Liver (tissue), 9 donors: Measurements from ENCODE around the gene SERPING1. TPM values are rescaled to one million over a fixed set of nuclear protein-coding genes. Genes with fewer than 3 reads are reported as not detected.

Experiments
- DNase-seq: peaks from one replicate; pipeline ENCODE4 v3.0.0-alpha.2; 2017; ENCODE audit warnings: low spot score
- H3K27ac ChIP-seq, 2 donors: one replicate each; pipeline ENCODE4 v1.7.0; 2013; ENCODE audit warnings: inconsistent platforms in 2 of 2, low read length in 2 of 2, control low read depth in 1 of 2, low read depth in 1 of 2, mild to moderate bottlenecking in 1 of 2
- H3K27me3 ChIP-seq, 4 donors: one replicate each; pipeline versions ENCODE4 v1.6.1 to v1.7.0; 2013; ENCODE audit warnings: low read length in 3 of 4, inconsistent platforms in 1 of 4, mild to moderate bottlenecking in 1 of 4, moderate library complexity in 1 of 4; ENCODE audit not compliant: control insufficient read depth in 4 of 4, insufficient read depth in 4 of 4
- H3K36me3 ChIP-seq, 4 donors: one replicate each; pipeline versions ENCODE4 v1.6.1 to v1.7.0; 2013; ENCODE audit warnings: low read length in 3 of 4, mild to moderate bottlenecking in 3 of 4, low read depth in 1 of 4, moderate library complexity in 1 of 4; ENCODE audit not compliant: control insufficient read depth in 4 of 4, insufficient read depth in 3 of 4
- H3K4me1 ChIP-seq, 4 donors: one replicate each; pipeline versions ENCODE4 v1.6.1 to v1.7.0; 2013; ENCODE audit warnings: low read length in 3 of 4, mild to moderate bottlenecking in 3 of 4, moderate library complexity in 1 of 4; ENCODE audit not compliant: control insufficient read depth in 4 of 4, insufficient read depth in 4 of 4
- H3K4me3 ChIP-seq, 3 donors: one replicate each; pipeline versions ENCODE4 v1.6.1 to v1.7.0; 2013; ENCODE audit warnings: low read length in 3 of 3, control low read depth in 1 of 3, low read depth in 1 of 3, mild to moderate bottlenecking in 1 of 3
- H3K9ac ChIP-seq, 2 donors: one replicate each; pipeline ENCODE4 v1.7.0; 2013; ENCODE audit warnings: low read length in 2 of 2, mild to moderate bottlenecking in 2 of 2, moderate library complexity in 2 of 2, control low read depth in 1 of 2, low read depth in 1 of 2
- H3K9me3 ChIP-seq, 4 donors: one replicate each; pipeline versions ENCODE4 v1.6.1 to v1.7.0; 2013; ENCODE audit warnings: low read length in 3 of 4; ENCODE audit not compliant: control insufficient read depth in 4 of 4
- EGR1 ChIP-seq, 2 donors: IDR thresholded peaks; 2 replicates each; pipeline ENCODE4 v1.6.1; 2016 to 2018; ENCODE audit warnings: antibody characterized with exemption in 2 of 2, low read depth in 2 of 2
- FOXA1 ChIP-seq: IDR thresholded peaks from 2 replicates; pipeline ENCODE4 v1.6.1; 2016; ENCODE audit warnings: antibody characterized with exemption
- FOXA2 ChIP-seq: IDR thresholded peaks from 2 replicates; pipeline ENCODE4 v1.6.1; 2016; ENCODE audit warnings: antibody characterized with exemption
- GABPA ChIP-seq, 2 donors: IDR thresholded peaks in 1 of 2; conservative IDR thresholded peaks in 1 of 2; 2 replicates each; pipeline ENCODE4 v1.6.1; 2016; ENCODE audit warnings: antibody characterized with exemption in 2 of 2, mild to moderate bottlenecking in 1 of 2, moderate library complexity in 1 of 2
- HNF4A ChIP-seq, 2 donors: conservative IDR thresholded peaks; 2 replicates each; pipeline ENCODE4 v1.6.1; 2016; ENCODE audit warnings: antibody characterized with exemption in 2 of 2, mild to moderate bottlenecking in 2 of 2
- HNF4G ChIP-seq: IDR thresholded peaks from 2 replicates; pipeline ENCODE4 v1.6.1; 2016; ENCODE audit warnings: antibody characterized with exemption
- JUND ChIP-seq, 2 donors: IDR thresholded peaks; 2 replicates each; pipeline ENCODE4 v1.6.1; 2016; ENCODE audit warnings: antibody characterized with exemption in 2 of 2
- NR2F2 ChIP-seq: IDR thresholded peaks from 2 replicates; pipeline ENCODE4 v1.6.1; 2016; ENCODE audit warnings: antibody characterized with exemption
- RAD21 ChIP-seq, 2 donors: IDR thresholded peaks; 2 replicates each; pipeline ENCODE4 v1.6.1; 2016; ENCODE audit warnings: antibody characterized with exemption in 2 of 2, mild to moderate bottlenecking in 2 of 2
- RXRA ChIP-seq, 2 donors: IDR thresholded peaks; 2 replicates each; pipeline ENCODE4 v1.6.1; 2017 to 2018; ENCODE audit warnings: antibody characterized with exemption in 2 of 2, mild to moderate bottlenecking in 1 of 2
- SP1 ChIP-seq: IDR thresholded peaks from 2 replicates; pipeline ENCODE4 v1.6.1; 2018; ENCODE audit warnings: antibody characterized with exemption, mild to moderate bottlenecking
- TAF1 ChIP-seq: conservative IDR thresholded peaks from 2 replicates; pipeline ENCODE4 v1.6.1; 2016; ENCODE audit warnings: antibody characterized with exemption, mild to moderate bottlenecking
- YY1 ChIP-seq: IDR thresholded peaks from 2 replicates; pipeline ENCODE4 v1.6.1; 2016; ENCODE audit warnings: antibody characterized with exemption, mild to moderate bottlenecking
- ZBTB33 ChIP-seq: IDR thresholded peaks from 2 replicates; pipeline ENCODE4 v1.6.1; 2016; ENCODE audit warnings: antibody characterized with exemption
- WGBS: extraction: QIAGEN DNeasy Blood & Tissue Kit; methylation state at CpG from one replicate; pipeline ENCODE4 v1.1.7; 2013; 5-methylcytosine and 5-hydroxymethylcytosine counted together
- polyA plus RNA-seq, 2 donors: library from polyadenylated mRNA; stranded (reverse) in 1 of 2; unstranded in 1 of 2; fragments of 200-250 nt in 1 of 2; fragments of >200 nt in 1 of 2; fragmentation: Nextera tagmentation in 1 of 2; extraction: Ambion mirVana in 1 of 2; gene quantifications; one replicate each; pipeline versions ENCODE4 v1.2.1 to v1.2.3, GENCODE V29; 2013 to 2015
- total RNA-seq, 2 donors: library from RNA; depleted of rRNA; stranded (reverse); fragments of >200 nt; gene quantifications; one replicate each; pipeline ENCODE4 v1.2.3, GENCODE V29; 2014
- TF ChIP-seq, protein P1 (sequence below): IDR thresholded peaks from 2 replicates; pipeline ENCODE4 v1.6.1; 2016; ENCODE audit warnings: antibody characterized with exemption
- TF ChIP-seq, protein P2 (sequence below): fragments of 150-350 bp; IDR thresholded peaks from 2 replicates; pipeline ENCODE4 v1.5.1; 2017; ENCODE audit warnings: improper control_type of control experiment, low read depth, low read length; ENCODE audit not compliant: missing input control
- TF ChIP-seq, protein P3 (sequence below): IDR thresholded peaks from 2 replicates; pipeline ENCODE4 v1.6.1; 2016; ENCODE audit warnings: antibody characterized with exemption
- TF ChIP-seq, protein P4 (sequence below): IDR thresholded peaks from 2 replicates; pipeline ENCODE4 v1.6.1; 2016; ENCODE audit warnings: antibody characterized with exemption, mild to moderate bottlenecking
- donor health status: healthy.
- donor health status: healthy.
- donor health status: healthy.
- donor health status: healthy.
- donor health status: healthy.

Gene SERPING1
- total and polyA plus RNA-seq, 4 donors = 235 to 2,911 (median 1,514) TPM

DNA sequence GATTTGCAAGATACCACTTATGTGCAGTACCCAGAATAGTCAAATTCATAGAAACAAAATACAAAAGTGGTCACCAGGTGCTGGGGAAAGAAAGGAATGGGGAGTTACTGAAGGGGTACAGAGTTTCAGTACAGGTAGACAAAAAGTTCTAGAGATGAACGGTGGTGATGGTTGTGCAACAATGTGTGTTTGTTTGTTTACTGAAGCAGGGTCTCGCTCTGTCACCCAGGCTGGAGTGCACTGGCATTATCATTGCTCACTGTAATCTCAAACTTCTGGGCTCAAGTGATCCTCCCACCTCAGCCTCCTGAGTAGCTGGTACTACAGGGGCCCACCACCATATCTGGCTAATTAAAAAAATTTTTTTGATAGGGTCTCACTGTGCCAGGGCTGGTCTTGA, 42.1 kb upstream of the SERPING1 start:
- H3K4me3 ChIP-seq = no peak overlapping the region
- TF ChIP-seq, protein P1, sequence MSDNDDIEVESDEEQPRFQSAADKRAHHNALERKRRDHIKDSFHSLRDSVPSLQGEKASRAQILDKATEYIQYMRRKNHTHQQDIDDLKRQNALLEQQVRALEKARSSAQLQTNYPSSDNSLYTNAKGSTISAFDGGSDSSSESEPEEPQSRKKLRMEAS = no peak
- TF ChIP-seq GABPA (IDR thresholded peaks at IDR 0.05 in 1 of 2, conservative IDR thresholded peaks at IDR 0.05 in 1 of 2) (no peak), TAF1 (no peak), SP1 (no peak), YY1 (no peak), NR2F2 (no peak), HNF4A (conservative IDR thresholded peaks at IDR 0.05) (no peak), RAD21 (IDR thresholded peaks at IDR 0.05) (no peak), RXRA (IDR thresholded peaks at IDR 0.05) (no peak)
- TF ChIP-seq, protein P2, sequence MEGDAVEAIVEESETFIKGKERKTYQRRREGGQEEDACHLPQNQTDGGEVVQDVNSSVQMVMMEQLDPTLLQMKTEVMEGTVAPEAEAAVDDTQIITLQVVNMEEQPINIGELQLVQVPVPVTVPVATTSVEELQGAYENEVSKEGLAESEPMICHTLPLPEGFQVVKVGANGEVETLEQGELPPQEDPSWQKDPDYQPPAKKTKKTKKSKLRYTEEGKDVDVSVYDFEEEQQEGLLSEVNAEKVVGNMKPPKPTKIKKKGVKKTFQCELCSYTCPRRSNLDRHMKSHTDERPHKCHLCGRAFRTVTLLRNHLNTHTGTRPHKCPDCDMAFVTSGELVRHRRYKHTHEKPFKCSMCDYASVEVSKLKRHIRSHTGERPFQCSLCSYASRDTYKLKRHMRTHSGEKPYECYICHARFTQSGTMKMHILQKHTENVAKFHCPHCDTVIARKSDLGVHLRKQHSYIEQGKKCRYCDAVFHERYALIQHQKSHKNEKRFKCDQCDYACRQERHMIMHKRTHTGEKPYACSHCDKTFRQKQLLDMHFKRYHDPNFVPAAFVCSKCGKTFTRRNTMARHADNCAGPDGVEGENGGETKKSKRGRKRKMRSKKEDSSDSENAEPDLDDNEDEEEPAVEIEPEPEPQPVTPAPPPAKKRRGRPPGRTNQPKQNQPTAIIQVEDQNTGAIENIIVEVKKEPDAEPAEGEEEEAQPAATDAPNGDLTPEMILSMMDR = no peak
- TF ChIP-seq, protein P3, sequence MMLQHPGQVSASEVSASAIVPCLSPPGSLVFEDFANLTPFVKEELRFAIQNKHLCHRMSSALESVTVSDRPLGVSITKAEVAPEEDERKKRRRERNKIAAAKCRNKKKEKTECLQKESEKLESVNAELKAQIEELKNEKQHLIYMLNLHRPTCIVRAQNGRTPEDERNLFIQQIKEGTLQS = no peak
- no peak overlapping the region for H3K9ac ChIP-seq
- no peaks in the 10 kb centered on the region for H3K27me3 ChIP-seq
- no peak overlapping the region for H3K27ac ChIP-seq
- H3K36me3 ChIP-seq = peaks cover 3 to 83% (median 50%) of the 10 kb centered on the region in 4 donors
- no peak for DNase-seq
- 35% methylated on average over 2 of the region's 2 CpGs for WGBS
- H3K9me3 ChIP-seq = no peaks in the 10 kb centered on the region
- H3K4me1 ChIP-seq = peaks cover 0 to 10% (median 5%) of the 10 kb centered on the region in 4 donors

DNA sequence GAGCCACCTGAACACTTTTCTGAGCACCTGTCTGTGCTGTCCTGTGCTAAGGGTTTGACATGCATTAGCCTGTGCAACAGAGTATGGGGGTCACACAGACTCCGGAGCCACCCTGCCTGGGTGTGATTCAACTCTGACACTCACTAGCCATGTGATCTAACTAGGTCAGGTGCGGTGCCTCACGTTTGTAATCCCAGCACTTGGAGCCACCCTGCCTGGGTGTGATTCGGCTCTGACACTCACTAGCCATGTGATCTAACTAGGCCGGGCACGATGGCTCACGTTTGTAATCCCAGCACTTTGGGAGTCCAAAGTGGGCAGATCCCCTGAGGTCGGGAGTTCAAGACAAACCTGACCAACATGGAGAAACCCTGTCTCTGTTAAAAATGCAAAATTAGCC, 41.4 kb upstream of the SERPING1 start:
- no peak for DNase-seq
- H3K4me3 ChIP-seq = no peak overlapping the region
- 46% methylated on average over 8 of the region's 8 CpGs for WGBS
- no peak for TF ChIP-seq HNF4G
- TF ChIP-seq, protein P3 = no peak
- TF ChIP-seq, protein P1 = no peak
- TF ChIP-seq ZBTB33 = no peak
- TF ChIP-seq JUND (IDR thresholded peaks at IDR 0.05) = no peak
- TF ChIP-seq, protein P2 = no peak
- TF ChIP-seq GABPA (IDR thresholded peaks at IDR 0.05 in 1 of 2, conservative IDR thresholded peaks at IDR 0.05 in 1 of 2) = no peak
- TF ChIP-seq EGR1 (IDR thresholded peaks at IDR 0.05; ENCODE audit: low read depth in 2 of 2) = no peak
- peak in 1 of 2 donors; percentile 24 for TF ChIP-seq HNF4A (conservative IDR thresholded peaks at IDR 0.05)
- no peak for TF ChIP-seq YY1
- no peak for TF ChIP-seq FOXA2
- TF ChIP-seq FOXA1 = no peak
- peak in 1 of 2 donors; percentile 58 for TF ChIP-seq RXRA (IDR thresholded peaks at IDR 0.05)
- no peak for TF ChIP-seq RAD21 (IDR thresholded peaks at IDR 0.05)
- no peak for TF ChIP-seq TAF1
- TF ChIP-seq, protein P4, sequence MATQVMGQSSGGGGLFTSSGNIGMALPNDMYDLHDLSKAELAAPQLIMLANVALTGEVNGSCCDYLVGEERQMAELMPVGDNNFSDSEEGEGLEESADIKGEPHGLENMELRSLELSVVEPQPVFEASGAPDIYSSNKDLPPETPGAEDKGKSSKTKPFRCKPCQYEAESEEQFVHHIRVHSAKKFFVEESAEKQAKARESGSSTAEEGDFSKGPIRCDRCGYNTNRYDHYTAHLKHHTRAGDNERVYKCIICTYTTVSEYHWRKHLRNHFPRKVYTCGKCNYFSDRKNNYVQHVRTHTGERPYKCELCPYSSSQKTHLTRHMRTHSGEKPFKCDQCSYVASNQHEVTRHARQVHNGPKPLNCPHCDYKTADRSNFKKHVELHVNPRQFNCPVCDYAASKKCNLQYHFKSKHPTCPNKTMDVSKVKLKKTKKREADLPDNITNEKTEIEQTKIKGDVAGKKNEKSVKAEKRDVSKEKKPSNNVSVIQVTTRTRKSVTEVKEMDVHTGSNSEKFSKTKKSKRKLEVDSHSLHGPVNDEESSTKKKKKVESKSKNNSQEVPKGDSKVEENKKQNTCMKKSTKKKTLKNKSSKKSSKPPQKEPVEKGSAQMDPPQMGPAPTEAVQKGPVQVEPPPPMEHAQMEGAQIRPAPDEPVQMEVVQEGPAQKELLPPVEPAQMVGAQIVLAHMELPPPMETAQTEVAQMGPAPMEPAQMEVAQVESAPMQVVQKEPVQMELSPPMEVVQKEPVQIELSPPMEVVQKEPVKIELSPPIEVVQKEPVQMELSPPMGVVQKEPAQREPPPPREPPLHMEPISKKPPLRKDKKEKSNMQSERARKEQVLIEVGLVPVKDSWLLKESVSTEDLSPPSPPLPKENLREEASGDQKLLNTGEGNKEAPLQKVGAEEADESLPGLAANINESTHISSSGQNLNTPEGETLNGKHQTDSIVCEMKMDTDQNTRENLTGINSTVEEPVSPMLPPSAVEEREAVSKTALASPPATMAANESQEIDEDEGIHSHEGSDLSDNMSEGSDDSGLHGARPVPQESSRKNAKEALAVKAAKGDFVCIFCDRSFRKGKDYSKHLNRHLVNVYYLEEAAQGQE = no peak
- no peak for TF ChIP-seq NR2F2
- no peak overlapping the region for H3K9ac ChIP-seq
- no peak overlapping the region for H3K27ac ChIP-seq
- H3K9me3 ChIP-seq = no peaks in the 10 kb centered on the region
- peaks cover 0 to 10% (median 5%) of the 10 kb centered on the region in 4 donors for H3K4me1 ChIP-seq
- H3K36me3 ChIP-seq = peaks cover 0 to 77% (median 44%) of the 10 kb centered on the region in 4 donors
- no peaks in the 10 kb centered on the region for H3K27me3 ChIP-seq
